Cardiac septum (tissue), 1 donor: ENCODE measurements around the gene CCDC152. TPM values are rescaled to one million over a fixed set of nuclear protein-coding genes. Genes with fewer than 3 reads are reported as not detected.

Experiments used
- DNase-seq: peaks from one replicate; pipeline ENCODE4 v3.0.0-alpha.2; 2020; ENCODE audit warnings: low spot score
- intact Hi-C: fragments of 100-400 bp; cut with DNase I; formaldehyde crosslinking; loops from one replicate; pipeline ENCODE4 v1.14.0; 2022
- total RNA-seq: library from RNA; stranded (reverse); fragmentation: NEBNext Ultra II Directional; extraction: Animal tissue kit (Norgen Biotek cat#: 25700); gene quantifications from one replicate; pipeline ENCODE4 v1.2.1, GENCODE V29; 2021
- donor health status: DM: no; HTN: no; CAD: no.

CCDC152 gene
- total RNA-seq, 1 donor from 2014 or later, result 1.0 TPM

DNA sequence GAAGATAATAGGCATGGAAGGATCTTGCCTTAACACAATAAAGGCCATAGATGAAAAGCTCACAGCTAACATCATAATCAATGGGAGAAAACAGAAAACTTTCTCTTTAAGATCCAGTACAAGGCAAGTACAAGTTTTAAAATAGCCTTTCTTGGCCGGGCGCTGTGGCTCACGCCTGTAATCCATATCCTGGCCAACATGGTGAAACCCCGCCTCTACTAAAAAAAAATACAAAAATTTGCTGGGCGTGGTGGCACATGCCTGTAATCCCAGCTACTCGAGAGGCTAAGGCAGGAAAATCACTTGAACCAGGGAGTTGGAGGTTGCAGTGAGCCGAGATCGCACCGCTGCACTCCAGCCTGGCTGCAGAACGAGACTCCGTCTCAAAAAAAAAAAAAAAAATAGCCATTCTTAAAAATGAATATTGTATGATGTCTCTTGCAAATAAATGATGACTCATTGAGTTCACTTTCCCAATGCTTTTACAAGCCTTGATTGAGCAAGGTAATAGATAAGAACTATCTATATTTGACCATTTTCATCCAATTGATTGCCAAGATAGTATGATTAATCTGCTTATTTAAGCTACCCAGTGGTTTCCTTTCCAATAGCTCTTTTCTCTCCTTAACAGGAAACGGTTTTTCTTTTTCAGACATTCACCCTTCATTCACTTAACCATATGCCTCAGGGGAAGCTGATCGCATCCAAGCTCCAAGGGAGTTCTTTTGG, 15.8 kb downstream of the CCDC152 start:
- DNase-seq, result no peak
- intact Hi-C loops, result loop anchor here (10.0 kb wide), 1 partner anchor 112 kb away; no protein-coding TSS in a partner anchor

DNA sequence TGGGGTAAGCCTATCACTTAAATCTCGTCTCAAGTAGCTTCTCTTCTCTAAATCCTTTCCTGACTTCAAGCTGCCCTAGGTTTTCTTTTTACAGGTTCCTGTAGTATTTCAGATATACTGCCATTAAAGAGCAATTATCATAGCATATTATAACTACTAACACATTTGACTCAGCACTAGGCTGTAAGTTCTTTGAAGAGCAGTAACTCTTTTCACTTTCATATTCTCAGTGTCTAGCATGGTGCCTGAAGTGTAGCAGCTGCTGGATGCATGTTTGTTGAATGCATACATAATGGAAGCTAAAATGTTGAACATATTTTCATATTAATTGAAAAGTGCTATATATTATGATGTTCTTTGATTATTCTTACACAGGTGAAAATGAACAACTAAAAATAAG, 22.5 kb downstream of the CCDC152 start:
- intact Hi-C loops, result loop anchor here (10.0 kb wide), 1 partner anchor 106 kb away; no protein-coding TSS in a partner anchor

DNA sequence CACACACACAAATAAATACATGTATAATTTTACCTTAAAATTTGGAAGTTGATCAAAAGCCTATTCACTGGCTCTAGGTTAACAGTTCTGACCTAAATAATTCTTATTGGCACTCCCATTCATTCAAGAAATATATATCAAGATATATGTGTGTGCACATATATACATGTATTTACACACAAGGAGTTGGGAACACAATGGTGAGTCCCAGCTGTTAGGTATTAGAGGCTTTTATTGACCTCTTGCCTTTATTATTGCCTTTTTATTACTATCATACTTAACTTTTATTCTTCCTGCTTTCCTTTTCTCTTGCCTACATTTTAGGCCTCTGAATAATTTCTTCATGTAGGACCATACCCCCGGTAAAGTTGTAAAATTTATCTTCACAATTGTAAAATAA, 25.0 kb downstream of the CCDC152 start:
- intact Hi-C loops, result no loop called here
- no peak for DNase-seq

More for the DNA sequence above, 22.5 kb downstream of the CCDC152 start:
- no peak for DNase-seq

DNA sequence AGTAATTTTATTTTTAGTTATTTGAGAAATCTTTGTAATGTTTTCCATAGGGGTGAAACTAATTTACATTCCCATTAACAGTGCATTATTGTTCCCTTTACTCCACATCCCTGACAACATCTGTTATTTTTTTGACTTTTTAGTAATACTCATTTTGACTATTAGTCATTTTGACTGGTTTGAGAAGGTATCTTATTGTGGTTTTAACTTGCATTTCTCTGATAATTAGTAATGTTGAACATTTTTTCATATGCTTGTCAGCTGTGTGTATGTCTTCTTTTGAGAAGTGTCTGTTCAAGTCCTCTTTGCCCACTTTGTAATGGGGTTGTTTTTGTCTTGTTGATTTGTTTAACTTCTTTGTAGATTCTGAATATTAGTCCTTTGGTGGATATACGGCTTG, 27.5 kb downstream of the CCDC152 start:
- DNase-seq, result no peak
- intact Hi-C loops, result no loop called here

DNA sequence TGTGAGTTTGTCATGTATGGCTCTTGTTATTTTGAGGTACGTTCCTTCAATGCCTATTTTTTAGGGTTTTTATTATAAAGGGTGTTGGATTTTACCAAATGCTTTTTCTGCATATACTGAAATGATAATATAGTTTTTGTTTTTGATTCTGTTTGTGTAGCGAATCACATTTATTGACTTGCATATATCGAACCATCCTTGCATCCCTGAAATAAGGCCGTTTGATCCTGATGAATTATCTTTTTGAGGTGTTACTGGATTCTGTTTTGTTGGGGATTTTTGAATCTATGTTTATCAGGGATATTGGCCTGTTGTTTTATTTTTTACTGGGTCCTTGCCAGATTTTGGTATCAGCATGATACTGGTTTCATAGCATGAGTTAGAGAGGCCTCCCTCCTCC, 29.1 kb downstream of the CCDC152 start:
- DNase-seq, result no peak
- intact Hi-C loops, result no loop called here

DNA sequence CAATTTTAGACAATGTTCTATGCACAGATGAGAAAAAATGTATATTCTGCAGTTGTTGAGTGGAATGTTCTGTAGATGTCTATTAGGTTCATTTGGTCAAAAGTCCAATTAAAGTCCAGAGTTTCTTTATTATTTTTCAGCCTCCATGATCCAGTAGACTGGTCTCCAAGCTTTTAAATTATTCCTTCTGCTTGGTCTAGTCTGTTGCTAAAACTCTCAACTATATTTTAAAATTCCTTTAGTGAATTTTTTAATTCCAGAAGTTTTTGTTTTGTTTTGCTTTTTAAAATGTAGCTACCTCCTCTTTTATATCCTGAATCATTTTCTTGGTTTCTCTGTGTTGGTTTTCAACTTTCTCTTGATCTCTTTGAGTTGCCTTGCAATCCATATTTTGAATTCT, 30.5 kb downstream of the CCDC152 start:
- intact Hi-C loops, result no loop called here
- no peak for DNase-seq

DNA sequence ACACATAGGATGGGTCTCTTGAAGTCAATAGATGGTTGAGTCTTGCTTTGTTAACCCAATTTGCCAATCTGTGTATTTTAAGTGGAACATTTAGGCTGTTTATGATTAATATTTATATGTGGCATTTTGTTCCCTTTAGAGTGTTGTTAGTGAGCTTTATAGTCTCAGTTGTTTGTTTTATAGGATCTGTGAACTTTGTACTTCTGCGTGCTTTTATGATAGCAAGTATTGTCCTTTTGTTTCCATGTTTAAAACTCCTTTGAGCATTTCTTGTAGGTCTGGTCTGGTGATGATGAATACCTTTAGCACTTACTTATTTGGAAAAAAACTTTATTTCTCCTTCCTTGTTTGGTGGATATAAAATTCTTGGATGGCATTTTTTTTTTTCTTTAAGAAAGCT, 31.2 kb downstream of the CCDC152 start:
- no peak for DNase-seq
- intact Hi-C loops, result no loop called here

DNA sequence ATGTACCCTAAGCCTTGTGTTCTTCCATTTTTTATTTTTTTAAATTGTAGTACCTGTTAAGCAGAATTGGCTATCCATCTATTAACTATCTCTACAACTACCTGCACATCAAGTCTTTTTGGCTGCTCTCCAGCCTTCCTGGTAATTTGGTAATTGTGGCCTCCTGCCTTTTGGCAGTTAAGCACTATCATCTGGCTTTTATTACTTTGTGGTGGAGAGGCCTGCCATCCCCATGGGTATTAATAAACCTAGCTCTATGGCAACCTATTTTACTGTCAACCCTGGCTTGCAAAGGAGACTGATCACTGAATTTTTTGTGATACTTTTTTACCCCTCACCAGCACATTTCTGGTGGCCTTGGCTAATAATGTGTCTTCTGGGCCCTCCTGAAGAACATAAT, 34.5 kb downstream of the CCDC152 start:
- intact Hi-C loops, result no loop called here
- no peak for DNase-seq

DNA sequence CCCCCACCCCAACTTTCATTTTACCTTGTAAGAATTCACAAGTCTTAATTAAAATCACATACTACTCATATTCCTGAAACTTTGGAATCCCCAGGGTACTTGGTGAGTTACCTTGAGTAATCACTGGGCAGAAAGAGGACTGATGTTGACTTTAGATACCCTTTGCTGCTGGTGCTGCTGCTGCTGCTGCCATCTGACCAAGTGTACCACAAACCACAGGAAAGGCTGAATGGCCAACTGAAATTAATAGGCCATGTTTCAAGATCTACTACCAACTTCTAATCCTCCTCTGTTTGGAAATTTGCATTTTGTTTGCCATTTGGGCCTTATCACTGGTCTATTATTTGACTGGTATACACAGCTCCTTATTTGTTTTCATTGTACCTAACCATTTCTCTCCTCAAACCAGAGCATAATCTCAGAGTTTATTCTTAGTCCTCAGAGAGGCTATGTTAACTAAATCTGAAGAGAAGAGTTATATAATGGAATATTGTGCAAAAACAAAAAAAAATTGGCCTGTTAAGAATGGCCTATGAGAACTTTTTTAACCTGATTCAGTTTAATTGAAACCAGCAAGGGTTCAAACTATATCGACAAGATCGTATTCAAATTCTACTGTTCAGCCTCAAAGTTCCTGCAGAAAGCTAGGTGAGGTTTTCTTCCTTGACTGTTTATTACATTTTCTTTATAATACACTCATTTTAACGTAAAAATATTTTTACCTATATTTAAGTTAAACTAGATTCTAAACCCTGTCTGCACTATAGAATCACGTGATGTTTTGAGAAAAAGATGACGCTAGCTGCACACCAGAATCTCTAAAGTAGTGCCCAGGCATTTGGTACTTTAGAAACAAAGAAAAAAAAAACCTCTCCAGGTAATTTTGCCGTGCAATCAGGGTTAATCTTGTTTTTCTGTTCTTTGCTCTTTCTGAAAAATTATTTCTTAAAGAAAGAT, 41.9 kb downstream of the CCDC152 start:
- intact Hi-C loops, result no loop called here
- DNase-seq, result no peak

DNA sequence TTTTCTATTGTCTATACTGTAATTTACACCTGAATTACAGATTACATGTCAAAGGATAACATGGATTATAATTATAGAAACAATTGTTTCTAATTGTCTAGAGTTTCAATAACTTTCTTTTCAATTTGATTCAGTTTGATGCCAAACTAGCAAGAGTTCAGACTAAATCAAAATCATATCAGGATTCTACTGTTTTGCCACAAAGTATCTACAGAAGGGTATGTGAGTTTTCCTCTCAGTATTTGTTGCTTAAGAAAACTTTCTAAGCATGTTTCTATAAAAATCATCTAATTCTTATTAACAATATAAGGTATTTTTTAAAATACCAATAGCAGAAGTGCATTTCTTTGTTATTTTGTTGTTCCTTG, 42.6 kb downstream of the CCDC152 start:
- no peak for DNase-seq
- intact Hi-C loops, result no loop called here

DNA sequence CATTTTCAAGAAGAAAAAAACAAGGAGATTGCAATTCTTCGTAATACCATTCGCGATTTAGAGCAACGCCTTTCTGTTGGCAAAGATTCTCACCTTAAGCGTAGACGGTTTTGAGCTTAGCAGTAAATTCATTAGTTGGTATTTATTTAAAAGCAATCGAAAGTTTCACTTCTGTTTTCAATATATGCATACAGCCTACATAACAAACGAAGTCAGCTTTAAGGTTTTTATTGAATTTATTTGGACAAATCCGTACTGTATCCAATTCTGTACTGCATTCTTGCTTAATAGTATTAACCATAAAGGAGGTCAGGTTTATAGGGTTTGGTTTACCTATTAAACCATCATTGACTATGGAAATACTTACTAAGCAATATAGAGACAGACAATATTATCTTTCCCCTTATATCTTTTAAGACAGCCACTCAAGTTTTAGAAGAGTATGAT, 43.1 kb downstream of the CCDC152 start:
- intact Hi-C loops, result no loop called here

DNA sequence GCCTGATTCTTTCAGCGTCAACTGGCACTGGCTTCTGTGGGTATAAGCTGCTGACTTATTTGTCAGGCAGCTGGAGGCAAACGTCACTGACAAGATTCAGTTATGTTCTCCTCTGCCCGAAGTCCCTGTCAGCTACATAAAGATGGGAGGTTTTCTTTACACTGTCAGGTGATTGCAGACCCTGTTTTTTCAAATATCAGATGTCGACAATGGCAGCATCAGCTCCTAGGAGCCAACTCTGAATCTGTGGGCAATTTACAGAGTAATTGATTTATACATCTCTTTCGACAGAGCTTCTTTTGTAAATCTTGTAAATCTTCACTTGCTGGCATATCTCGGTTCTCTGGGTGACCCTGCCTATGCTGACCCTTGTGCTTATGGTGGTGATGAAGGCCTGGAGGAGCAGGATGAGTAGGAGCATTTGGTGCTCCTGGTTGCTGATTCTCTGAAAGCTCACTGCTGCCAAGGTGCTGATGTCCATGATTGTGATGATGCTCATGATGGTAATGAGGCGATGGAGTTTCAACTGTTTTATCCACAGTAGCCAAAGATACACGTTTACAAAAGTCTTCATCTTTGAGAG, 44.2 kb downstream of the CCDC152 start:
- intact Hi-C loops, result no loop called here
- DNase-seq, result no peak

More for the DNA sequence above, 43.1 kb downstream of the CCDC152 start:
- no peak for DNase-seq

DNA sequence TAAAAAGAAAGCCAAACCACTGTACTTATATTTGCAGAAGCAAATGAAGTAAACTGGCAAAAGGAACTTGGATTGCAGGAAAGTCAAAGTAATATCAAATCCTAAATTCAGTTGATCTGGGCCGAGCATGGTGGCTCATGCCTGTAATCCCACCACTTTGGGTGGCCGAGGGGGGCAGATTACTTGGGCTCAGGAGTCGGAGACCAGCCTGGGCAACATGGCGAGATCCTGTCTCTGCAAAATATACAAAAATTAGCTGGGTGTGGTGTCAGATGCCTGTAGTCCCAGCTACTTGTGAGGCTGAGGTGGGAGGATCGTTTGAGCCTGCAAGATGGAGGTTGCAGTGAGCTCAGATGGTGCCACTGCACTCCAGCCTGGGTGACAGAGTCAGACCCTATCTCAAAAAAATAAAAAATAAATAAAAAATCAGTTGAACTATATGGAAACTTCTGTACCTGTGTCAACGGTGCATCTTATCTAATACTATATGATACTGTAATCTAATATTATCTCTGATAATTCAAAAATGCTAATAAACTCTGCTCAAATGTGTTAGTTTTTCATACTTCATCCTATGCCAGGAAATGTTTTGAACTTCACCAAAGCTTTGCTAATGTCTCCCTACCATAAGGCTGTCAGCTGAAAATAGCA, 45.0 kb downstream of the CCDC152 start:
- intact Hi-C loops, result no loop called here
- no peak for DNase-seq

DNA sequence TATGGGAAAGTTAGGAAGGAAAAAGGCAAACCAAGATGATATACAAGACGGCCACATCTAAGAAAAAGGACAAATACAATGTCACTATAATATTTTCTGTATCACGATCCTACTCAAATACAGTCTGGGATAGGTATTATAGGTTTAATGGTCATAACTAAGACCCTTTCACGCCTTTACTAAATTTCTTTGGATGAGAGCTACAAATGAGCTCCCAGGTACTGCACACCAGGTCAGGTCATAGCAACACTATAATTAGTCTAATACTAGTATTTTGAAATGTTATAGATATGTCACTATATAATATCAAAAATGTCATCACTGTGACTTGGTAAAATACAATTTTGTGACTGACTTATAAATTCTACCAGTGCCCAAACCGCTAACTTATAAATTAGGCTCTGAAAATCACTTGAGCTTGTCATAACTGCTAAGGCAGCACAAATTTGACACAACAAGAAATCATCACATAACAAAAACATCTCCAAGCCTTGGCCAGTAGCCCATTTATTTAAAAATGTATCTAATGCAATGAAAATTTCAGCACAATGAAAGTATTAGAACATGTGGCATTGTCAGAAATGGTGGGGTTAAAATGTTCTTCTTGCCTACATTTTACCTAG, 48.2 kb downstream of the CCDC152 start:
- DNase-seq, result no peak
- intact Hi-C loops, result no loop called here

DNA sequence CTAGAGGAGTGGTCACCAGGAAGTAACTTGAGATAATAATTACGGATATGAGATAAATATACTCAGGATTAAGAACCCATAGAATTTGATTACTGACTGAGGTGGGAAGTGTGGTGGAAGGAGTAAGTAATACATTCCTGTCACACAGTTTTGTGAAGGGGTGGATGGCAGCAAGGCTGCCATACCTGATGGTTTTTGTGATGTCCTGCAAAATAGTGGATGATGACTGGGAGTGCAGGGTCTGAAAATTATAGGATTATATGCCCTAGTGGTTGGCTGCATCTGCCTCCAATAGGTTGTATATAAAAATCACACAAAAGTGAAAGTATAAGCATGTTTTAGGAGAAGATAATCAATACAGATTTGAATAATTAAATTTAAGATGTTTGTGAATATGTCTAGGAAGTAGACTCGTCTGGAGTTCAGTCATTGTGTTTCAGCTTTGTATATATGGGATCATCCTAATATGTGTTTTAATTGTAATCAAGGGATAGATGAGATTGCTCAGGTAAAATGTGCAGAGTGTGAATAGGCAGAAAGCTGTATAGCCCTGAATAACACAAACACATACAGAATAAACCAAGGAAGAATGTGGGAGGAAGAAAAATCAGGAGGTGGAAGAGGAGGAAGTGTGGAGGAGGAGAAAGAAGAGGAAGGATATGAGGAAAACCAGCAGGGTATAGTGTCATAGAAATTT, 49.5 kb downstream of the CCDC152 start:
- intact Hi-C loops, result no loop called here

DNA sequence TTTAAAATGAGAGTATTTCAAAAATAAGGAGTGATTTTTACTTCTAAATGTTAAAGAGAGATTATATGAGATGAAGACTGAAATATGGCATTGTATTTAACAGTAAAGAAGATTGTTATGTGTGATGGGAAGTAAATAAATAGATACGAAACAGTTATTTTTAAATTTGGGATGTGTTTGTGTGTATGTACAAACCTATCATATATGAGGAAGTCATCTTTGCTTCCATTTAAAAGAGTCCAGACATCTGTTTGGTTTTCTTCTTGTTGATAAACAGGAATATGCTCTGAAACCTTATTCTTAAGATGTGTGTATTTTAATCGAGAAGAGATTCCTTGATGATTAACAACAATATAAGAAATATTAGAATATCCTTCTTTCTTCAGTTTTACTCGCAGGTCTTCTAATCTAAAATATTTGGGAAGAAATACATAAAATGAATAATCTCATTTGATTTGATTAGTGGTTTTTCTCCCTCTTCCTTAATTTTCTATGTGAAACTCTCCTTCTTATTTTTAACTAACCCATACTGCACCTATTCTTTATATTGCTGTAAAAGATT, 50.2 kb downstream of the CCDC152 start:
- intact Hi-C loops, result no loop called here
- no peak for DNase-seq

More for the DNA sequence above, 49.5 kb downstream of the CCDC152 start:
- no peak for DNase-seq

DNA sequence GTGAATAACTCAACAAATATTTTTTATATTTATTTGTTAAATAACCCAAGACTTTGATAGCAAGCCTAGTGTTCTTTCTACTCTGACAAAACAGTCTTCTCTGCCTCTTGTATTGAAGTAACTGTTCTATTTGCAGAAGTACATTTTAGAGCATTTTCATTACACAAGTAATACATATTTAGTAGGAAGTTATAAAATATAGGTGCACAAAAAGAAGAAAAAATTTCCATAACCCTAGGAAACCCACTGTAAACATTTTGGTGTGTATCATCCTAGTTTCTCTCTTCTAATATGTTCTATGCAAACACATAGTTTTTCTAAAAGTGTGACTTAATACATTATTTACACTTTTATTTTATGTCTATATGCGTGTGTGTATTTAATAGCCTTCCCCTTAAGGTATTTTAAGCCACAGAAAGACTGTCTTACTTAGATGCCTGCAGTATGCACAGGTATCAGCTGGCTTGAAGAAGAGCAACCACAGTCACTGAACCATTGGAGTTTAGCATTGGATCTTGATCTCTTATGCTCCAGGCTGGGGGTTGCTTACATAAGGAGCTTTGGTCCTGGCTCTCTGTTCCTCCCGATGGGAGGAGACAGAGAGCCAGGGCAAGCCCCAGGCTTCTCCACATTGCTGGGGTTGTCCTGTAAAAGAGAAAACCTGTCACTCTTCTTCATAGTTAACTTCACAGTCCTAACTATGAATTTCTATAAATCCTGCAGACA, 51.3 kb downstream of the CCDC152 start:
- no peak for DNase-seq
- intact Hi-C loops, result loop anchor here (2.0 kb wide), 1 partner anchor 81 kb away; no protein-coding TSS in a partner anchor
